Activated naive CD8-positive, alpha-beta T cell treated with anti-CD3 and anti-CD28 coated beads, Interleukin-2, amount 50 U/mL, for 24 hours (primary cell): ENCODE data around the gene LRRC66.

Experiments
- ATAC-seq: fragments of 150-1000 bp; cut with Tn5 transposase; one replicate; pipeline ENCODE4 v1.10.0; 2021
- DNase-seq: peaks from one replicate; pipeline ENCODE4 v3.0.0; 2021
- H3K27ac Mint-ChIP-seq: one replicate; pipeline ENCODE4 v1.8.0; 2021; ENCODE audit warnings: mild to moderate bottlenecking, mixed read lengths
- H3K27me3 Mint-ChIP-seq: one replicate; pipeline ENCODE4 v1.8.0; 2021; ENCODE audit warnings: mixed read lengths
- H3K36me3 Mint-ChIP-seq: one replicate; pipeline ENCODE4 v1.8.0; 2021; ENCODE audit warnings: low read depth, mixed read lengths
- H3K4me1 Mint-ChIP-seq: one replicate; pipeline ENCODE4 v1.8.0; 2021; ENCODE audit warnings: mixed read lengths
- H3K4me3 Mint-ChIP-seq: one replicate; pipeline ENCODE4 v1.8.0; 2021; ENCODE audit warnings: mild to moderate bottlenecking, moderate library complexity, mixed read lengths
- H3K9me3 Mint-ChIP-seq: one replicate; pipeline ENCODE4 v1.8.0; 2021; ENCODE audit warnings: mixed read lengths

The LRRC66 gene

DNA sequence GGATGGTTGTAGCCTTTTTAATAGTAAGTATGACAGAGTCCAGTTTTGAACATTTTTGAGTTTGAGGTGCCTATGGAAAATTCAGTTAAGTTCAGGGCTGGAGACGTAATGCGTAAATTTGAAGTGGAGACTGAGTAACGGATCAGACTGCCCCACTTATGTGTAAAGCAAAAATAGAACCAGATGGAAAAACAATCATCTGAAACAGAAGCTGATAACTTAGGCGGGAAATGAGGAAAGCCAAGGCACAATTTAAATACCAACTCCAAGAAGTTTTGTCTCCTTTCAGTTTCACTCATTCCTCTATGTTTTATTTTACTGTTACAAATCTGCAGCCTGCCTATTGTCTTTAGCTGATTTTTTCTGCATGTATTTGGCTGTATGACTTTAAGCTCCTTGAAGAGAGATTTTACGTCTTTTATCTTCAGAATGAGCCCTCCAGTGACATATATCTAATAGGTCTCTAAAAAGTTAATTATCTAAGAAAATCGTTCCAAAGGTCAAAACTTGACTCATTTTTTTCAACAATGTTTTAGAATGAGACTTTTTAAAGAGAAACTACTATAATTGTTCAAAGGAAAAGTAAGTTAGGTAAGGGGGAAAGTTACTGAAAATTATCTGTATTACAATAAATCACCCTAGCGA lies 16.8 kb upstream of the LRRC66 start:
- ATAC-seq (no peak), DNase-seq (no peak)
- peak overlapping the region; percentile 29 for H3K27ac Mint-ChIP-seq
- peaks cover 26% of the 10 kb centered on the region for H3K4me1 Mint-ChIP-seq
- H3K36me3 Mint-ChIP-seq: no peaks in the 10 kb centered on the region
- H3K27me3 Mint-ChIP-seq: peaks cover 7% of the 10 kb centered on the region
- peak overlapping the region; percentile 85 for H3K4me3 Mint-ChIP-seq
- no peaks in the 10 kb centered on the region for H3K9me3 Mint-ChIP-seq

GRCh38 chr4:52035190-52035589 lies 15.0 kb upstream of the LRRC66 start:
- ATAC-seq (no peak), DNase-seq (no peak)
- Mint-ChIP-seq H3K27me3 (peaks cover 5% of the 10 kb centered on the region), H3K27ac (no peak overlapping the region), H3K4me3 (no peak overlapping the region), H3K36me3 (no peaks in the 10 kb centered on the region), H3K9me3 (no peaks in the 10 kb centered on the region), H3K4me1 (peaks cover 26% of the 10 kb centered on the region)

GRCh38 chr4:52032005-52032404 lies 11.8 kb upstream of the LRRC66 start:
- ATAC-seq (no peak), DNase-seq (no peak)
- H3K4me1 Mint-ChIP-seq: peaks cover 14% of the 10 kb centered on the region
- peaks cover 5% of the 10 kb centered on the region for H3K36me3 Mint-ChIP-seq
- H3K9me3 Mint-ChIP-seq: no peaks in the 10 kb centered on the region
- H3K27me3 Mint-ChIP-seq: no peaks in the 10 kb centered on the region
- H3K4me3 Mint-ChIP-seq: no peak overlapping the region
- H3K27ac Mint-ChIP-seq: no peak overlapping the region

- DNase-seq (no peak), ATAC-seq (no peak)
- no peaks in the 10 kb centered on the region for H3K27me3 Mint-ChIP-seq
- H3K4me3 Mint-ChIP-seq: no peak overlapping the region
- H3K9me3 Mint-ChIP-seq: no peaks in the 10 kb centered on the region
- no peaks in the 10 kb centered on the region for H3K4me1 Mint-ChIP-seq
- peaks cover 8% of the 10 kb centered on the region for H3K36me3 Mint-ChIP-seq
- no peak overlapping the region for H3K27ac Mint-ChIP-seq
Measured at GRCh38 chr4:52028970-52029369, 8.8 kb upstream of the LRRC66 start.

GRCh38 chr4:52017814-52018213 lies 2.3 kb downstream of the LRRC66 start:
- no peaks in the 10 kb centered on the region for H3K4me1 Mint-ChIP-seq
- H3K27me3 Mint-ChIP-seq: no peaks in the 10 kb centered on the region
- ATAC-seq (no peak), DNase-seq (no peak)
- H3K4me3 Mint-ChIP-seq: no peak overlapping the region
- no peak overlapping the region for H3K27ac Mint-ChIP-seq
- H3K9me3 Mint-ChIP-seq: no peaks in the 10 kb centered on the region
- no peaks in the 10 kb centered on the region for H3K36me3 Mint-ChIP-seq

DNA sequence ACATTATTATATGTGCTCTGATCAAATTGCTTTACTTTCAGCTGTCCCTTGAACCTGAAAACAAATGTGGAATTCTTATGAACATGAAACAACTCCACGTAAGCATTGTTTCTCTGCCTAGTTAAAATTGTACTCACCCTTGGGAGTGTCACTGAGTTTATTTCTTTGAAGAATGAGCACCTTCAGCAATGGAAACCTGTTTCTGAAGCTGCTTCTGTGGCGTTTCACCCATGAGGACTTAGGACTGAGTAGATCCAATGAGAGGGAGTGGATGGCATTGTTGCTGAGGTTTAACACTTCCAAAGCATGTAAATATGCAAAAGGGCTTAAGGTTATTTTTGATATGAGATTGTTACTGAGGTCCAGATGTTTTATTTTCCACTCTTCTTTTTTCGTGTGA lies 3.2 kb downstream of the LRRC66 start:
- Mint-ChIP-seq H3K27me3 (no peaks in the 10 kb centered on the region), H3K36me3 (no peaks in the 10 kb centered on the region), H3K27ac (no peak overlapping the region), H3K4me1 (no peaks in the 10 kb centered on the region), H3K4me3 (no peak overlapping the region), H3K9me3 (no peaks in the 10 kb centered on the region)
- DNase-seq (no peak), ATAC-seq (no peak)

DNA sequence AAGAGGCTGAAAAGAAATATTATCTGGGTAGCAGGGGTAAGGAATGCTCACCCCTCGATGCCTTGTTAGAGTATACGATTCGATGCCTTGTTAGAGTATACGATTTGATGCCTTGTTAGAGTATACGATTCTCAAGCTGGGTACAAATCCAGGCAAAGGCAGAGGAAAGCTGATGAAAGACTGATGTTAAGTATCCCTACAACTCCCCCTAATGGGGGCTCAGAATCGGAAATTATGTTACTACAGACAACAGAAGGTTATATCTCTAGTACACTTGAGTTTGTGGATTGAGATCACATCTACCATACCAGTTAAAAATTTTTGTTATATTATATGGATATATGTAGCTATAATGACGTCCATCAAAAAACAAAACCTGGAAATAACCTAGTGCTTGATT lies 4.8 kb downstream of the LRRC66 start:
- Mint-ChIP-seq H3K36me3 (no peaks in the 10 kb centered on the region), H3K27ac (no peak overlapping the region), H3K4me3 (no peak overlapping the region), H3K9me3 (no peaks in the 10 kb centered on the region), H3K4me1 (no peaks in the 10 kb centered on the region), H3K27me3 (no peaks in the 10 kb centered on the region)
- ATAC-seq: no peak
- DNase-seq: no peak

GRCh38 chr4:52014903-52015302 lies 5.3 kb downstream of the LRRC66 start:
- Mint-ChIP-seq H3K27me3 (no peaks in the 10 kb centered on the region), H3K4me1 (no peaks in the 10 kb centered on the region), H3K27ac (no peak overlapping the region), H3K9me3 (no peaks in the 10 kb centered on the region), H3K36me3 (no peaks in the 10 kb centered on the region), H3K4me3 (no peak overlapping the region)
- ATAC-seq: no peak
- no peak for DNase-seq

DNA sequence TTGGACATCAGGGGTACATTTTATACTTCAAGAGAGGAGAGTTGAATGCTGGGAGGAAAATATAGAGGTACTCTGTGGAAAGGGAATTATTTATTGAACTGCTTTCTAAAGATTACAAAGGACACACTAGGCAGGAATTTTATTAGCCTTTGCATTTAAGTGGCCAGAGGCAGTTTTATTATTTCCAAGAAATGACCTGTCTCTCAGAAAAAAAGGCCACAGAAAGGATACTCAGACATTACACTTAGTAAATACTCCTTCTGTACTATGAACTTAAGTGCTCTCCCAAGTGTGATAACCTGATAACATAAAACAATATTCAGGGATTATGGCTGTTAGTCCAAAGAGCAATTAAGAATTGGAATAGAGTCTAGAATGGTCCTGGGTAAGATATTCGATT lies 7.5 kb downstream of the LRRC66 start:
- H3K36me3 Mint-ChIP-seq: no peaks in the 10 kb centered on the region
- DNase-seq: no peak
- no peak overlapping the region for H3K27ac Mint-ChIP-seq
- H3K27me3 Mint-ChIP-seq: no peaks in the 10 kb centered on the region
- no peaks in the 10 kb centered on the region for H3K9me3 Mint-ChIP-seq
- no peak for ATAC-seq
- no peak overlapping the region for H3K4me3 Mint-ChIP-seq
- H3K4me1 Mint-ChIP-seq: no peaks in the 10 kb centered on the region

- Mint-ChIP-seq H3K36me3 (no peaks in the 10 kb centered on the region), H3K4me1 (no peaks in the 10 kb centered on the region), H3K9me3 (no peaks in the 10 kb centered on the region), H3K4me3 (no peak overlapping the region), H3K27me3 (no peaks in the 10 kb centered on the region), H3K27ac (no peak overlapping the region)
- DNase-seq: no peak
- ATAC-seq: no peak
Measured at GRCh38 chr4:52010986-52011385, 9.2 kb downstream of the LRRC66 start.

DNA sequence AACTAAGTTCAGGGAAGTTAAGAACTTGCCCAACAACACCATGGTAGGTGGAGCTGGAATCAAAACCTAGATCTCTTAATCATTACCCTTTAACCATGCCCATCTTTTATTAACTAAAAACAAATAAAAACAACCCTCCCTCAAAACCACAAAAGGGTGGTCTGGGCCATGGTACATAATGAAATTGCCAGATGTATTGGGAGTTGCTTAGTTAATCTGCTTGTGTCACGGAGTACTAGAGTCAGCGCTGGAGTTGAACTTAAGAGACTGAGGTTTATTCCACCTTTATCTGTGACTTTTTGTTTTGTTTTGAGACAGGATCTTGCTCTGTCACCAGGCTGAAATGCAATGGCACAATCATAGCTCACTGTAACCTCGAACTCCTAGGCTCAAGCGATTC lies 13.3 kb downstream of the LRRC66 start:
- no peaks in the 10 kb centered on the region for H3K36me3 Mint-ChIP-seq
- no peak overlapping the region for H3K4me3 Mint-ChIP-seq
- no peaks in the 10 kb centered on the region for H3K27me3 Mint-ChIP-seq
- DNase-seq (no peak), ATAC-seq (no peak)
- H3K27ac Mint-ChIP-seq: no peak overlapping the region
- H3K9me3 Mint-ChIP-seq: no peaks in the 10 kb centered on the region
- no peaks in the 10 kb centered on the region for H3K4me1 Mint-ChIP-seq

DNA sequence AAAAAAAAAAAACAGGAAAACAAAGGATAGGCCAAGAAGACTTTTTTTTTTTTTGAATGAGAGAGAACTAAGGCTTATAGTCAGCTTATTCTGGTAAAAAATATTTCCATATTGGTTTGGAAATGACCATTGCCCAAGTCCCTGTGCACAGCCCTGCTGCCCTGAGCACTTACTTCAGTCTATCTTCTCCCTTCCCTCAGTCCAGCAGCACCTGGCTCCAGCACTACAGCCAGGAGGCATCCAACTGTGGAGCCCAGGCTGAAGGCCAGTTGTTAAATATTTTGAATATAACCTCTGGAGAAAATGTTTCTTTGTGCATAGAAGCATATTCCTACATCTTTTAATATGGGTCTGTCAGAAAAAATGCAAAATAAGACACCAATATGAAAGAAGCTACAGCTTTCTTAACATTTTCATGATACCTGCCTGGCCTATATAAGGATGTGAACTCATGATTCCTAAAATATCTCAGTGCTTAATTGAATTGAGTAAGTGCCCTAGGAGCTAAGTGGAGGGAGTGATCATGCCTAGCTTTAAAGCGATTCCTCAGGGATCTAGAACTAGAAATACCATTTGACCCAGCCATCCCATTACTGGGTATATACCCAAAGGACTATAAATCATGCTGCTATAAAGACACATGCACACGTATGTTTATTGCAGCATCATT lies 14.4 kb downstream of the LRRC66 start:
- ATAC-seq (no peak), DNase-seq (no peak)
- no peak overlapping the region for H3K4me3 Mint-ChIP-seq
- no peaks in the 10 kb centered on the region for H3K27me3 Mint-ChIP-seq
- no peaks in the 10 kb centered on the region for H3K9me3 Mint-ChIP-seq
- H3K4me1 Mint-ChIP-seq: no peaks in the 10 kb centered on the region
- no peak overlapping the region for H3K27ac Mint-ChIP-seq
- H3K36me3 Mint-ChIP-seq: no peaks in the 10 kb centered on the region

DNA sequence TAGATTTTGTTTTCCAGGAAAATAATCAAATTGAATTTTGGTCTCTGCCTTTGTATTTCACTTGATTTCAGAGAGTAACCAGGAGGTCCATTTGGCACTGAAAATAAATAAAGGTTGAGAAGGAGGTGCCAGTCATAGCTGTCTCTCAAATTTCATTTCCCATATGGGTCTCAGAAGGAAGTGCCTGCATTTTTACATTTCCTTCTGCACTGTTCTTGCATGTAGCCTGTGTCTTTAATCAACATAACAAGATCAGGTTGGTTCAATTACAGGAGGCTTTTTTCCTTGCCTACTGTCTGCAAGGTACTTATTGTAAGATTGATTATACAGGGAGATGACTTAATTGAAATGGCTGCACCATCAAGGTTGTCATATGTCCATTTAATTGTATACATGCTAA lies 15.7 kb downstream of the LRRC66 start:
- Mint-ChIP-seq H3K4me1 (no peaks in the 10 kb centered on the region), H3K36me3 (no peaks in the 10 kb centered on the region), H3K4me3 (no peak overlapping the region), H3K27me3 (no peaks in the 10 kb centered on the region), H3K27ac (no peak overlapping the region), H3K9me3 (no peaks in the 10 kb centered on the region)
- DNase-seq: no peak
- no peak for ATAC-seq

DNA sequence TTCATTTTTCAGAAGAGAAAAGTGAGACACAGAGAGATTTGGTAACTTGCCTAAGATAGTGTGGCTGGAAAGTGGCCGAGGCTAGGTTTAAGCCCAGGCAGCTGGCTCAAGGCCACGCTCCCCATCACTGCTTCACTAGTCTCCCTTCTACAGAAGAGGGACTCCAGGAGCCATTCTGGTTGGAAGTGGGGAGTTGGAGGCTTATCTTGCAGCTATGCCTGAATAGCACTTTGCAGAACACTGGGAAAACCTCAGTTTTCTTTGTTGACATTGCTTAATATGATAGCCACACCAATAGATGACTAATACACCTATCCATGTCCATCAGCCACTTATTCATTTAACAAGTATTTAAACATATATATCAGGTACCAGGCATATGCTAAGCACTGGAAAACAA lies 18.5 kb downstream of the LRRC66 start:
- no peaks in the 10 kb centered on the region for H3K36me3 Mint-ChIP-seq

DNA sequence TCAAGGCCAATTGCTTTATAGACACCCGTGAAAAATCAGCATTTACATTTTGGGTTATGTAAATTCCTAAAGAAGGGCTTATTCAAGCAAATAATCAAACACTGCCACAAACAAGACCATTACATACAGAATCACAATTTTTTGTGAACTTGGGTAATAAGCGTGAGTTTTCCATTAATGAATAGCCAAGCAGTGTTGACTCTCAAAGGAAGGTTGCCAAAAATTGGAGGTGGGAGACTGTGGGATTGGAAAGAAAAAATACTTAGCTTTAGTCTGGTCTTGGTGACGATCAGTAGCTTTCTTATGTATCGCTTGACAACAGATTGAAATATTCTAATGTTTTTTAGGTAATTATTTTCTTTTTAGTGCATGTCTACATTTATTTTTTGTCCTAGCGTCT lies 20.9 kb downstream of the LRRC66 start:
- DNase-seq (no peak), ATAC-seq (no peak)
- no peaks in the 10 kb centered on the region for H3K36me3 Mint-ChIP-seq
- H3K27ac Mint-ChIP-seq: no peak overlapping the region
- no peaks in the 10 kb centered on the region for H3K9me3 Mint-ChIP-seq
- H3K4me3 Mint-ChIP-seq: no peak overlapping the region
- no peaks in the 10 kb centered on the region for H3K4me1 Mint-ChIP-seq
- H3K27me3 Mint-ChIP-seq: peaks cover 2% of the 10 kb centered on the region

More for the DNA sequence above, 18.5 kb downstream of the LRRC66 start:
- no peak overlapping the region for H3K27ac Mint-ChIP-seq
- ATAC-seq (no peak), DNase-seq (no peak)
- no peak overlapping the region for H3K4me3 Mint-ChIP-seq
- no peaks in the 10 kb centered on the region for H3K9me3 Mint-ChIP-seq
- peaks cover 2% of the 10 kb centered on the region for H3K27me3 Mint-ChIP-seq
- no peaks in the 10 kb centered on the region for H3K4me1 Mint-ChIP-seq

- Mint-ChIP-seq H3K4me1 (no peaks in the 10 kb centered on the region), H3K27me3 (peaks cover 2% of the 10 kb centered on the region), H3K9me3 (no peaks in the 10 kb centered on the region), H3K27ac (no peak overlapping the region), H3K4me3 (no peak overlapping the region), H3K36me3 (no peaks in the 10 kb centered on the region)
- no peak for DNase-seq
- no peak for ATAC-seq
Measured at GRCh38 chr4:51998837-51999236, 21.3 kb downstream of the LRRC66 start.
